Bronchial epithelial cell (primary cell): Measurements from ENCODE around the gene CLEC4M. TPM values are rescaled to one million over a fixed set of nuclear protein-coding genes. Genes with fewer than 3 reads are reported as not detected.
"Not testable (repeated sequence)": the region's sequence is repeated elsewhere in the genome, so short reads cannot be mapped to it uniquely, and the experiment has no call there.

Experiments used
- DNase-seq: peaks from one replicate; pipeline ENCODE4 v3.0.0-alpha.2; 2010; ENCODE audit warnings: low read depth
- FAIRE-seq: peaks from 2 replicates; lab custom pipeline; 2011; peaks lifted over from hg19 to GRCh38; lab: Jason Lieb, UNC
- H3K27me3 ChIP-seq: 2 replicates; pipeline ENCODE4 v1.5.1; 2011; ENCODE audit warnings: low read length; ENCODE audit not compliant: control insufficient read depth, insufficient read depth
- H3K36me3 ChIP-seq: 2 replicates; pipeline ENCODE4 v1.5.1; 2011; ENCODE audit warnings: low read length; ENCODE audit not compliant: control insufficient read depth, insufficient read depth
- H3K4me3 ChIP-seq: 2 replicates; pipeline ENCODE4 v1.5.1; 2011; ENCODE audit warnings: mild to moderate bottlenecking, low read depth, low read length, control low read depth
- total RNA-seq: library from RNA; depleted of rRNA; stranded (reverse); fragments of >200 nt; gene quantifications from 2 replicates; pipeline ENCODE4 v1.2.1, GENCODE V29; 2014
- TF ChIP-seq, protein P1 (sequence below): IDR thresholded peaks from 2 replicates; pipeline ENCODE4 v1.5.1; 2011; ENCODE audit warnings: mild to moderate bottlenecking, moderate library complexity, low read length, control low read depth, inconsistent platforms; ENCODE audit not compliant: insufficient read depth, severe bottlenecking

CLEC4M gene
- total RNA-seq, 1 donor from 2014 or later: not detected

DNA sequence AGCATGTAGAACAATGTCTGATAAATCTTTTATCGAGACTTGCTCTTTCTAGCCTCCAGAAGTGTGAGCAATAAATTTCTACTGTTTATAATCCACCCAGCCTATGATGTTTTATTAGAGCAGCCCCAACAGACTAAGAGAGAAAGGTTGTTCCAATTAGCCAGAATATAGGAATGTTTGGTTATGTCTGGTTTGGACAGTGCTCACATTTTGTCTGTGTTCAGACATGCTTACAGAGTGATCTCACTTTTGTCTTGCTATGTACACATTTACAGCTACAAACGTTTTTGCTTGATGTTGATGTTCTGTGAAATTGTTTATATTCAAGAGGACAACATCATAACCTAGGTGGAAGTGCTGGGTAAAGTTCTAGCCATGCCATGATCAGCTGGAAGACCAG, 48.9 kb downstream of the CLEC4M start:
- FAIRE-seq: peak; percentile 86
- Histone ChIP-seq H3K4me3 (no peak overlapping the region), H3K36me3 (no peaks in the 10 kb centered on the region), H3K27me3 (no peaks in the 10 kb centered on the region)
- DNase-seq: peak; percentile 89
- TF ChIP-seq, protein P1, sequence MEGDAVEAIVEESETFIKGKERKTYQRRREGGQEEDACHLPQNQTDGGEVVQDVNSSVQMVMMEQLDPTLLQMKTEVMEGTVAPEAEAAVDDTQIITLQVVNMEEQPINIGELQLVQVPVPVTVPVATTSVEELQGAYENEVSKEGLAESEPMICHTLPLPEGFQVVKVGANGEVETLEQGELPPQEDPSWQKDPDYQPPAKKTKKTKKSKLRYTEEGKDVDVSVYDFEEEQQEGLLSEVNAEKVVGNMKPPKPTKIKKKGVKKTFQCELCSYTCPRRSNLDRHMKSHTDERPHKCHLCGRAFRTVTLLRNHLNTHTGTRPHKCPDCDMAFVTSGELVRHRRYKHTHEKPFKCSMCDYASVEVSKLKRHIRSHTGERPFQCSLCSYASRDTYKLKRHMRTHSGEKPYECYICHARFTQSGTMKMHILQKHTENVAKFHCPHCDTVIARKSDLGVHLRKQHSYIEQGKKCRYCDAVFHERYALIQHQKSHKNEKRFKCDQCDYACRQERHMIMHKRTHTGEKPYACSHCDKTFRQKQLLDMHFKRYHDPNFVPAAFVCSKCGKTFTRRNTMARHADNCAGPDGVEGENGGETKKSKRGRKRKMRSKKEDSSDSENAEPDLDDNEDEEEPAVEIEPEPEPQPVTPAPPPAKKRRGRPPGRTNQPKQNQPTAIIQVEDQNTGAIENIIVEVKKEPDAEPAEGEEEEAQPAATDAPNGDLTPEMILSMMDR: no peak

DNA sequence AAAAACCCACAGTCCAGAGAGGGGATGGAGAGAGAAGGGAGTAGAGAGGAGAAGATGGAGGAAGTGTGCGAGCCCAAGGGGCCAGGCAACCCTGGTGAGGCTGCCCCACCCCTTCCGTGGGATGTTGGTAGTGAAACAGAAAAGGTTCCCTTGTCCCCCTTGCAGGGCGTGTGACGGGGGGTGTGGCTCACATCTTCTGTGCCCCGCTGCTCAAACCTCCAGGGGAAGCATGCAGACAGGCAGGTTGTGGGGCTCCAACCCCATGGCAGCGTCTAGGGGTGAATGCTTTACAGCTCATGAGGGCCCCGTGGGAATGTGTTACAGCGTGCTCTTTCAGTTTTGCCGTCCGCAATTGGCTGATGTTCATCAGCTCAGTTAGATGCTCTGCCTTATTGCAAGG, 52.3 kb downstream of the CLEC4M start:
- DNase-seq (no peak), FAIRE-seq (no peak)
- H3K27me3 ChIP-seq: no peaks in the 10 kb centered on the region
- H3K36me3 ChIP-seq: no peaks in the 10 kb centered on the region
- TF ChIP-seq, protein P1: no peak
- no peak overlapping the region for H3K4me3 ChIP-seq

DNA sequence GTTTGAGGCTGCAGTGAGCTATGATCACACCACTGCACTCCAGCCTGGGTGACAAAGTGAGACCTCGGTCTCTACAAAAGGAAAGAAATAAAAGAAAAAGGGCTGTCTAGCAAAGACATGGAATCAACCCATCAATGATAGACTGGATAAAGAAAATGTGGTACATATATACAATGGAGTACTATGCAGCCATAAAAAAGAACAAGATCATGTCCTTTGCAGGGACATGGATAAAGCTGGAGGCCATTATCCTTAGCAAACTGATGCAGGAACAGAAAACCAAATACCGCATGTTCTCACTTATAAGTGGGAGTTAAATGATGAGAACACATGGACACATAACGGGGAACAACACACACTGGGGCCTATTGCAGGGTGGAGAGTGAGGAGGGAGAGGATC, 53.0 kb downstream of the CLEC4M start:
- not testable (repeated sequence) for DNase-seq, H3K27me3 ChIP-seq, H3K4me3 ChIP-seq, H3K36me3 ChIP-seq, FAIRE-seq

GRCh38 chr19:7817801-7818200, 54.8 kb downstream of the CLEC4M start:
- TF ChIP-seq, protein P1: no peak
- FAIRE-seq (no peak), DNase-seq (no peak)
- no peaks in the 10 kb centered on the region for H3K27me3 ChIP-seq
- H3K4me3 ChIP-seq: no peak overlapping the region
- H3K36me3 ChIP-seq: no peaks in the 10 kb centered on the region

DNA sequence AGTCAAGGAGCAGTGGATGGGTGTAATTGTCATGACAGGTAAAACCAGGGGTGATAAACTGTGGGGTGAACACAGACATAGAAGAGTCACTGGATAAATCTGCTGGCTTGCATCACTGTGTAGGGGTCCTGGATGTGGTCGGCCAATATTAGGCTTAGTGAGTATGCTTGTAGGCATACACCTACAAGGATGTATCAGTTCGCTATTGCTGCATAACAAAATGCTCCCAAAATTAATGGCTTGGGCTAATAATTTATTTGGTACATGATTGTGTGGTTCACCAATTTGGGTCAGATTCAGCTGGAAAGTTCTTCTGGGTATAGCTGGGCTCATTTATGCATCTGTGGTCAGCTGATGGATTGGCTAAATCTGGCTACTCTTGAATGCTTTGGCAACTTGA, 55.8 kb downstream of the CLEC4M start:
- TF ChIP-seq, protein P1: no peak
- DNase-seq (no peak), FAIRE-seq (no peak)
- Histone ChIP-seq H3K27me3 (no peaks in the 10 kb centered on the region), H3K4me3 (no peak overlapping the region), H3K36me3 (no peaks in the 10 kb centered on the region)

Other genes starting within 250 kb of the CLEC4M start
- gene ZNF358, start 247.1 kb upstream of the CLEC4M start, total RNA-seq: 3.5 and 3.9 TPM in 2 replicates
- 3.7 and 3.8 TPM in 2 replicates for gene MCOLN1, start 240.6 kb upstream of the CLEC4M start, total RNA-seq
- gene PNPLA6, start 227.5 kb upstream of the CLEC4M start, total RNA-seq: 35.6 and 40.8 TPM in 2 replicates
- gene CAMSAP3, start 167.4 kb upstream of the CLEC4M start, total RNA-seq: 2.4 and 7.0 TPM in 2 replicates
- 21.8 and 23.4 TPM in 2 replicates for gene XAB2, start 133.7 kb upstream of the CLEC4M start, total RNA-seq
- gene PET100, start 133.4 kb upstream of the CLEC4M start, total RNA-seq: 10.3 and 14.5 TPM in 2 replicates
- not detected in 2 replicates for gene PCP2, start 129.5 kb upstream of the CLEC4M start, total RNA-seq
- gene STXBP2, start 126.1 kb upstream of the CLEC4M start, total RNA-seq: 47.9 and 89.4 TPM in 2 replicates
- not detected in 2 replicates for gene RETN, start 94.2 kb upstream of the CLEC4M start, total RNA-seq
- not detected in 2 replicates for gene MCEMP1, start 86.2 kb upstream of the CLEC4M start, total RNA-seq
- 29.2 and 141 TPM in 2 replicates for gene TRAPPC5, start 82.4 kb upstream of the CLEC4M start, total RNA-seq
- gene FCER2, start 61.1 kb upstream of the CLEC4M start, total RNA-seq: not detected in 2 replicates
- not detected in 2 replicates for gene CLEC4G, start 31.1 kb upstream of the CLEC4M start, total RNA-seq
- not detected in 2 replicates for gene CD209, start 15.7 kb upstream of the CLEC4M start, total RNA-seq
- gene EVI5L, start 67.0 kb downstream of the CLEC4M start, total RNA-seq: 9.2 and 19.5 TPM in 2 replicates
- gene PRR36, start 111.1 kb downstream of the CLEC4M start, total RNA-seq: 0.13 TPM in 1 of 2 replicates, not detected in the other
- 7.6 and 13.2 TPM in 2 replicates for gene LRRC8E, start 125.3 kb downstream of the CLEC4M start, total RNA-seq
- 10.0 and 11.9 TPM in 2 replicates for gene MAP2K7, start 140.6 kb downstream of the CLEC4M start, total RNA-seq
- 1.8 and 1.9 TPM in 2 replicates for gene TGFBR3L, start 151.6 kb downstream of the CLEC4M start, total RNA-seq
- 13.4 and 15.9 TPM in 2 replicates for gene SNAPC2, start 157.1 kb downstream of the CLEC4M start, total RNA-seq
- gene CTXN1, start 162.9 kb downstream of the CLEC4M start, total RNA-seq: 0.26 and 0.77 TPM in 2 replicates
- gene TIMM44, start 180.4 kb downstream of the CLEC4M start, total RNA-seq: 96.1 and 146 TPM in 2 replicates
- gene ELAVL1, start 242.4 kb downstream of the CLEC4M start, total RNA-seq: 26.5 and 37.4 TPM in 2 replicates